Thymus (tissue), 14 donors: ENCODE results near the gene MELK. TPM values are rescaled to one million over a fixed set of nuclear protein-coding genes. Genes with fewer than 3 reads are reported as not detected.
"Not testable (repeated sequence)": the region's sequence is repeated elsewhere in the genome, so short reads cannot be mapped to it uniquely, and the experiment has no call there.

Experiments
- DNase-seq, 9 donors: peaks; one replicate each; pipeline ENCODE4 v3.0.0-alpha.2; 2013; ENCODE audit warnings: low spot score in 9 of 9, low read depth in 6 of 9, missing footprints in 1 of 9
- H3K27ac ChIP-seq, 2 donors: one replicate each; pipeline ENCODE4 v1.5.1; 2013; ENCODE audit warnings: control low read depth in 1 of 2, low read depth in 1 of 2, low read length in 1 of 2, mild to moderate bottlenecking in 1 of 2, moderate library complexity in 1 of 2
- H3K27me3 ChIP-seq, 2 donors: one replicate each; pipeline ENCODE4 v1.5.1; 2013; ENCODE audit warnings: low read length in 1 of 2; ENCODE audit not compliant: control insufficient read depth in 2 of 2, insufficient read depth in 1 of 2
- H3K36me3 ChIP-seq, 2 donors: one replicate each; pipeline ENCODE4 v1.5.1; 2013; ENCODE audit warnings: low read length in 1 of 2, mild to moderate bottlenecking in 1 of 2, moderate library complexity in 1 of 2; ENCODE audit not compliant: control insufficient read depth in 2 of 2, insufficient read depth in 2 of 2
- H3K4me1 ChIP-seq, 2 donors: one replicate each; pipeline ENCODE4 v1.5.1; 2013; ENCODE audit warnings: low read length in 2 of 2; ENCODE audit not compliant: control insufficient read depth in 2 of 2, insufficient read depth in 2 of 2
- H3K4me3 ChIP-seq, 2 donors: one replicate each; pipeline ENCODE4 v1.5.1; 2013; ENCODE audit warnings: low read length in 2 of 2, control low read depth in 1 of 2, mild to moderate bottlenecking in 1 of 2
- H3K9me3 ChIP-seq, 2 donors: one replicate each; pipeline ENCODE4 v1.5.1; 2013; ENCODE audit warnings: low read length in 1 of 2, mild to moderate bottlenecking in 1 of 2; ENCODE audit not compliant: control insufficient read depth in 2 of 2, insufficient read depth in 1 of 2
- WGBS: extraction: QIAGEN DNeasy Blood & Tissue Kit; methylation state at CpG from one replicate; pipeline ENCODE4 v1.1.7; 2013; 5-methylcytosine and 5-hydroxymethylcytosine counted together
- long read RNA-seq, 10 donors: transcript quantifications; one replicate each; lab custom pipeline, GENCODE V29; 2026
- polyA plus RNA-seq: library from polyadenylated mRNA; stranded (reverse); fragments of 200-250 nt; gene quantifications from one replicate; pipeline ENCODE4 v1.2.3, GENCODE V29; 2013
- total RNA-seq: library from RNA; stranded (reverse); fragments of 120-200 nt; gene quantifications from one replicate; pipeline ENCODE4 v1.2.4, GENCODE V29; 2013
- donor health status: healthy.

Gene MELK
- total RNA-seq (26.5 TPM), polyA plus RNA-seq (3.4 TPM)
- long read RNA-seq, donor 1 = 0 reads
- long read RNA-seq, donor 2 = 0 reads
- long read RNA-seq, donor 3, partial matches to known transcripts = 0 of 4 reads
- long read RNA-seq, donor 3, other reads (novel, unspliced or antisense) = 0 of 4 reads
- long read RNA-seq, donor 4 = 0 reads
- long read RNA-seq, donor 5, transcript MELK-201 (18 exons, 2,485 nt) = major isoform, 5 of 10 reads
- long read RNA-seq, donor 5, partial matches to known transcripts = 5 of 10 reads
- long read RNA-seq, donor 5, other reads (novel, unspliced or antisense) = 0 of 10 reads
- long read RNA-seq, donor 6, partial matches to known transcripts = 0 of 1 reads
- long read RNA-seq, donor 6, other reads (novel, unspliced or antisense) = 0 of 1 reads
- long read RNA-seq, donor 7, partial matches to known transcripts = 0 of 6 reads
- long read RNA-seq, donor 7, other reads (novel, unspliced or antisense) = 0 of 6 reads
- long read RNA-seq, donor 8, partial matches to known transcripts = 0 of 2 reads
- long read RNA-seq, donor 8, other reads (novel, unspliced or antisense) = 0 of 2 reads
- long read RNA-seq, donor 9, partial matches to known transcripts = 0 of 1 reads
- long read RNA-seq, donor 9, other reads (novel, unspliced or antisense) = 0 of 1 reads
- long read RNA-seq, donor 10, partial matches to known transcripts = 0 of 2 reads
- long read RNA-seq, donor 10, other reads (novel, unspliced or antisense) = 0 of 2 reads

- H3K4me3 ChIP-seq = peak within 1 kb of the TSS; percentile 63 to 99
- under 1% methylated on average over 74 of the region's 74 CpGs for WGBS
- no peaks in the 10 kb centered on the region for H3K27me3 ChIP-seq
- peak; percentile 38 to 92 (median 79) for DNase-seq
- peaks cover 6 to 14% of the 10 kb centered on the region in 2 donors for H3K4me1 ChIP-seq
- H3K9me3 ChIP-seq = no peaks in the 10 kb centered on the region
- H3K27ac ChIP-seq = peak within 1 kb of the TSS; percentile 72 to 82
- H3K36me3 ChIP-seq = peaks cover 0 to 3% of the 10 kb centered on the region in 2 donors
These were observed at the start of gene MELK for GRCh38 chr9:36572515-36573418. MELK (plus strand) TSS chr9:36572895; CDS start chr9:36581682, 8,787 bp downstream.

GRCh38 chr9:36530224-36530623 is 42.5 kb upstream of the MELK start:
- no peaks in the 10 kb centered on the region for H3K27me3 ChIP-seq
- H3K9me3 ChIP-seq = no peaks in the 10 kb centered on the region
- H3K36me3 ChIP-seq = no peaks in the 10 kb centered on the region
- H3K4me1 ChIP-seq = no peaks in the 10 kb centered on the region
- no peak overlapping the region for H3K27ac ChIP-seq
- no peak overlapping the region for H3K4me3 ChIP-seq
- over 99% methylated on average over 2 of the region's 2 CpGs for WGBS
- DNase-seq = no peak

- Histone ChIP-seq H3K27me3 (no peaks in the 10 kb centered on the region), H3K36me3 (no peaks in the 10 kb centered on the region), H3K4me3 (no peak overlapping the region), H3K4me1 (no peaks in the 10 kb centered on the region), H3K27ac (no peak overlapping the region), H3K9me3 (no peaks in the 10 kb centered on the region)
- 83% methylated on average over 3 of the region's 3 CpGs for WGBS
- no peak for DNase-seq
These were observed 40.3 kb upstream of the MELK start for GRCh38 chr9:36532353-36532752.

GRCh38 chr9:36533726-36534125 is 39.0 kb upstream of the MELK start:
- 96% methylated on average over 6 of the region's 6 CpGs for WGBS

GRCh38 chr9:36535107-36535506 is 37.6 kb upstream of the MELK start:
- Histone ChIP-seq H3K4me3 (no peak overlapping the region), H3K27ac (no peak overlapping the region), H3K36me3 (no peaks in the 10 kb centered on the region), H3K27me3 (no peaks in the 10 kb centered on the region), H3K4me1 (no peaks in the 10 kb centered on the region), H3K9me3 (no peaks in the 10 kb centered on the region)
- whole genome bisulfite sequencing = 96% methylated on average over 1 of the region's 1 CpG
- no peak for DNase-seq

More at GRCh38 chr9:36533726-36534125, 39.0 kb upstream of the MELK start:
- not testable (repeated sequence) for DNase-seq, H3K36me3 ChIP-seq, H3K27me3 ChIP-seq, H3K4me3 ChIP-seq, H3K4me1 ChIP-seq, H3K27ac ChIP-seq, H3K9me3 ChIP-seq

GRCh38 chr9:36537861-36538260 is 34.8 kb upstream of the MELK start:
- H3K36me3 ChIP-seq = no peaks in the 10 kb centered on the region
- H3K4me1 ChIP-seq = no peaks in the 10 kb centered on the region
- no peak overlapping the region for H3K27ac ChIP-seq
- no peak for DNase-seq
- WGBS = 60% methylated on average over 4 of the region's 4 CpGs
- no peaks in the 10 kb centered on the region for H3K9me3 ChIP-seq
- H3K27me3 ChIP-seq = no peaks in the 10 kb centered on the region
- H3K4me3 ChIP-seq = no peak overlapping the region

GRCh38 chr9:36542355-36542754 is 30.3 kb upstream of the MELK start:
- H3K4me1 ChIP-seq = no peaks in the 10 kb centered on the region
- WGBS = 97% methylated on average over 7 of the region's 7 CpGs
- H3K27ac ChIP-seq = no peak overlapping the region
- no peaks in the 10 kb centered on the region for H3K9me3 ChIP-seq
- no peak for DNase-seq
- no peak overlapping the region for H3K4me3 ChIP-seq
- no peaks in the 10 kb centered on the region for H3K27me3 ChIP-seq
- H3K36me3 ChIP-seq = no peaks in the 10 kb centered on the region

GRCh38 chr9:36543916-36544315 is 28.8 kb upstream of the MELK start:
- peaks cover 0 to 5% of the 10 kb centered on the region in 2 donors for H3K4me1 ChIP-seq
- no peaks in the 10 kb centered on the region for H3K9me3 ChIP-seq
- 93% methylated on average over 7 of the region's 7 CpGs for WGBS
- H3K36me3 ChIP-seq = no peaks in the 10 kb centered on the region
- H3K4me3 ChIP-seq = no peak overlapping the region
- no peak for DNase-seq
- H3K27ac ChIP-seq = no peak overlapping the region
- no peaks in the 10 kb centered on the region for H3K27me3 ChIP-seq
